Hepatocyte (in vitro differentiated cells): ENCODE measurements around the gene STK32A. TPM values are rescaled to one million over a fixed set of nuclear protein-coding genes. Genes with fewer than 3 reads are reported as not detected.

Source experiments
- DNase-seq: peaks from one replicate; pipeline ENCODE4 v3.0.0-alpha.2; 2016; ENCODE audit warnings: low spot score
- H2AFZ ChIP-seq: fragments of 200-600 bp; sonication (generic); 2 replicates; pipeline ENCODE4 v1.6.0; 2016; ENCODE audit warnings: antibody characterized with exemption, mild to moderate bottlenecking
- H3K27ac ChIP-seq: fragments of 200-600 bp; sonication (generic); 2 replicates; pipeline ENCODE4 v1.5.1; 2016; ENCODE audit warnings: mild to moderate bottlenecking
- H3K27me3 ChIP-seq: fragments of 200-600 bp; sonication (generic); 2 replicates; pipeline ENCODE4 v1.6.1; 2016
- H3K36me3 ChIP-seq: fragments of 200-600 bp; sonication (generic); replicated peaks from 2 replicates; pipeline ENCODE4 v1.5.1; 2016; ENCODE audit warnings: low read depth; ENCODE audit not compliant: insufficient read depth
- H3K4me1 ChIP-seq: fragments of 200-600 bp; sonication (generic); 2 replicates; pipeline ENCODE4 v1.5.1; 2016; ENCODE audit warnings: mild to moderate bottlenecking, moderate library complexity; ENCODE audit not compliant: insufficient read depth
- H3K4me2 ChIP-seq: fragments of 200-600 bp; sonication (generic); 2 replicates; pipeline ENCODE4 v1.6.0; 2016
- H3K4me3 ChIP-seq: fragments of 200-600 bp; sonication (generic); 2 replicates; pipeline ENCODE4 v1.5.1; 2016; ENCODE audit warnings: mild to moderate bottlenecking
- H3K79me2 ChIP-seq: fragments of 200-600 bp; sonication (generic); 2 replicates; pipeline ENCODE4 v1.6.0; 2017; ENCODE audit warnings: mild to moderate bottlenecking
- H3K9me2 ChIP-seq: fragments of 200-600 bp; sonication (generic); replicated peaks from 2 replicates; pipeline ENCODE4 v1.6.0; 2017; ENCODE audit warnings: mild to moderate bottlenecking; ENCODE audit not compliant: insufficient read depth
- H3K9me3 ChIP-seq: fragments of 200-600 bp; sonication (generic); 2 replicates; pipeline ENCODE4 v1.5.1; 2016; ENCODE audit warnings: low read depth, mild to moderate bottlenecking
- H4K20me1 ChIP-seq: fragments of 200-600 bp; sonication (generic); 2 replicates; pipeline ENCODE4 v1.6.0; 2016; ENCODE audit warnings: mild to moderate bottlenecking; ENCODE audit not compliant: insufficient read depth, poor library complexity, severe bottlenecking
- EZH2 ChIP-seq: fragments of 200-600 bp; sonication (generic); IDR thresholded peaks from 2 replicates; pipeline ENCODE4 v1.6.1; 2016; ENCODE audit warnings: antibody characterized with exemption, mild to moderate bottlenecking, borderline replicate concordance
- EZH2phosphoT487 ChIP-seq: fragments of 200-600 bp; sonication (generic); IDR thresholded peaks from one replicate; pipeline ENCODE4 v1.6.1; 2018; ENCODE audit warnings: antibody characterized with exemption, mild to moderate bottlenecking, low read depth, moderate library complexity; ENCODE audit not compliant: unreplicated experiment, severe bottlenecking
- WGBS: methylation state at CpG from one replicate; pipeline ENCODE4 v1.1.6; 2016; ENCODE audit warnings: low lambda C conversion rate; ENCODE audit errors: missing lambda C conversion rate; 5-methylcytosine and 5-hydroxymethylcytosine counted together
- polyA plus RNA-seq: library from polyadenylated mRNA; unstranded; fragments of >200 nt; fragmentation: Nextera tagmentation; extraction: Ambion mirVana; gene quantifications from 2 replicates; pipeline ENCODE4 v1.2.1, GENCODE V29; 2016
- small RNA-seq: library from RNA; depleted of rRNA; stranded (forward); fragments of <200 nt; gene quantifications from one replicate; pipeline ENCODE3, GENCODE V24; 2014
- total RNA-seq: library from RNA; depleted of rRNA; stranded (reverse); fragments of >200 nt; gene quantifications from 2 replicates; pipeline ENCODE4 v1.2.3, GENCODE V29; 2014
- TF ChIP-seq, protein P1 (sequence below): fragments of 200-600 bp; sonication (generic); IDR thresholded peaks from 2 replicates; pipeline ENCODE4 v1.5.1; 2016; ENCODE audit warnings: antibody characterized with exemption, mild to moderate bottlenecking; ENCODE audit not compliant: poor library complexity

Gene STK32A
- total and polyA plus RNA-seq, 2 experiments from 2014 or later = 2.3 to 2.6 TPM

DNA sequence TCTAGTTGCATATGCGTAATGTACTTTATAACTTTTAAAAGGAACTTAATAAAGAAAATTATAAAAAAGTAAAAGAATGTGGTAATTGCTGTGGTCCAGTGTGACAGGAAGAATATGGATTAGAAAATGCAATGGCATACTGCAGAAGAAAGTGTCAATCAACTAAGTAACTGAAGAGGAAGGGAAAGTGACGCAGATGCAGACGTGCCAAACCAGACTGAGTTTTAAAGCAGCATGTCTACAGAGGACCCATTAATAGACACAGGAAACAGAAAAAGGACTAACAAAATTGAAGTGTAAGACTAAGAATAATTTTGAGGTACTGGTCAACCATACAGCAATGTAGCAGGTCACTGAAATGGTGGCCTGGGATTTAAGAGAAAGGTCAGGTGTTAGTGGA is 201.8 kb downstream of the STK32A start:
- peaks cover 63% of the 10 kb centered on the region for H3K79me2 ChIP-seq
- no peaks in the 10 kb centered on the region for H3K9me2 ChIP-seq
- no peaks in the 10 kb centered on the region for H3K9me3 ChIP-seq
- H3K27ac ChIP-seq = no peak overlapping the region
- no peak for DNase-seq
- no peak overlapping the region for H3K4me2 ChIP-seq
- no peak overlapping the region for H2AFZ ChIP-seq
- H3K4me3 ChIP-seq = no peak overlapping the region
- WGBS = 96% methylated on average over 3 of the region's 3 CpGs
- no peaks in the 10 kb centered on the region for H3K36me3 ChIP-seq
- peaks cover 27% of the 10 kb centered on the region for H3K4me1 ChIP-seq
- H4K20me1 ChIP-seq = peaks cover 2% of the 10 kb centered on the region
- H3K27me3 ChIP-seq = no peaks in the 10 kb centered on the region
- TF ChIP-seq, protein P1, sequence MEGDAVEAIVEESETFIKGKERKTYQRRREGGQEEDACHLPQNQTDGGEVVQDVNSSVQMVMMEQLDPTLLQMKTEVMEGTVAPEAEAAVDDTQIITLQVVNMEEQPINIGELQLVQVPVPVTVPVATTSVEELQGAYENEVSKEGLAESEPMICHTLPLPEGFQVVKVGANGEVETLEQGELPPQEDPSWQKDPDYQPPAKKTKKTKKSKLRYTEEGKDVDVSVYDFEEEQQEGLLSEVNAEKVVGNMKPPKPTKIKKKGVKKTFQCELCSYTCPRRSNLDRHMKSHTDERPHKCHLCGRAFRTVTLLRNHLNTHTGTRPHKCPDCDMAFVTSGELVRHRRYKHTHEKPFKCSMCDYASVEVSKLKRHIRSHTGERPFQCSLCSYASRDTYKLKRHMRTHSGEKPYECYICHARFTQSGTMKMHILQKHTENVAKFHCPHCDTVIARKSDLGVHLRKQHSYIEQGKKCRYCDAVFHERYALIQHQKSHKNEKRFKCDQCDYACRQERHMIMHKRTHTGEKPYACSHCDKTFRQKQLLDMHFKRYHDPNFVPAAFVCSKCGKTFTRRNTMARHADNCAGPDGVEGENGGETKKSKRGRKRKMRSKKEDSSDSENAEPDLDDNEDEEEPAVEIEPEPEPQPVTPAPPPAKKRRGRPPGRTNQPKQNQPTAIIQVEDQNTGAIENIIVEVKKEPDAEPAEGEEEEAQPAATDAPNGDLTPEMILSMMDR = no peak
- TF ChIP-seq EZH2 (no peak), EZH2phosphoT487 (no peak)

- no peaks in the 10 kb centered on the region for H3K27me3 ChIP-seq
- no peaks in the 10 kb centered on the region for H3K9me3 ChIP-seq
- peaks cover 69% of the 10 kb centered on the region for H3K79me2 ChIP-seq
- H3K36me3 ChIP-seq = no peaks in the 10 kb centered on the region
- DNase-seq = no peak
- WGBS = 86% methylated on average over 6 of the region's 6 CpGs
- H3K4me3 ChIP-seq = no peak overlapping the region
- peaks cover 21% of the 10 kb centered on the region for H3K4me1 ChIP-seq
- no peaks in the 10 kb centered on the region for H3K9me2 ChIP-seq
- H3K4me2 ChIP-seq = no peak overlapping the region
- TF ChIP-seq EZH2phosphoT487 = no peak
- TF ChIP-seq EZH2 = no peak
- TF ChIP-seq, protein P1 = no peak
- peaks cover 2% of the 10 kb centered on the region for H4K20me1 ChIP-seq
- no peak overlapping the region for H3K27ac ChIP-seq
- H2AFZ ChIP-seq = no peak overlapping the region
Measured at GRCh38 chr5:147437161-147437596, 202.4 kb downstream of the STK32A start.

Small RNA genes within 50 kb of the gene (small RNA-seq; reads per million reads assigned to genes)
- gene AC011373.1 = not detected
